NCI-H1694 treated with DMSO at 0.1 percent for 48 hours (cell line): ENCODE measurements around the gene MOCS2.

Experiments used
- DNase-seq: peaks from one replicate; lab custom pipeline; 2025; lab: John Stamatoyannopoulos, UW

MOCS2 gene

DNA sequence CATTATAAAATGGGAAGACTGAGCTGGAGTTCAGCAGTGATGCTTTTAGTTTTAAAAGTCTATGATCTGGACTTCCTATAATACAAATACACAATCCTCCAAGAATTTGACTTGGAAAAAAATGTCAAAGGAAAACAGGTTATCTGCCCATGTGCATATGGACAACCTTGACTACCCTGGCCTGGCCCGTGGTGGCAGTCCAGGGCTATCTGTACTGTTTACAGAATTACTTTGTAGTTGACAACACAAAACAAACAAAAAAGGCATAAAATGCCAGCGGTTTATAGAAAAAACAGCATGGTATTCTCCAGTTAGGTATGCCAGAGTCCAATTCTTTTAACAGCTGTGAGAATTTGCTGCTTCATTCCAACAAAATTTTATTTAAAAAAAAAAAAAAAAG lies 17.3 kb downstream of the MOCS2 start:
- no peak for DNase-seq

DNA sequence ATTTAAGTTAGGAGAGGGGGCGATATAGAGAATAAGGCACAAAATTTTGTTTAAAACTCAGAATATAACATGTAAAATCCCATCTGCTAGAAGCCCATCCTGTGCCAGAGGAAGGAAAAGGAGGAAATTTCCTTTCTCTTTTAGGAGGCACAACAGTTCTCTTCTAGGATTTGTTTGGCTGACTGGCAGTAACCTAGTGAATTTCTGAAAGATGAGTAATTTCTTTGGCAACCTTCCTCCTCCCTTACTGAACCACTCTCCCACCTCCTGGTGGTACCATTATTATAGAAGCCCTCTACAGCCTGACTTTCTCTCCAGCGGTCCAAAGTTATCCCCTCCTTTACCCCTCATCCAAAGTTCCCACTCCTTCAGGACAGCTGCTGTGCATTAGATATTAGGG lies 18.3 kb downstream of the MOCS2 start:
- DNase-seq = no peak

DNA sequence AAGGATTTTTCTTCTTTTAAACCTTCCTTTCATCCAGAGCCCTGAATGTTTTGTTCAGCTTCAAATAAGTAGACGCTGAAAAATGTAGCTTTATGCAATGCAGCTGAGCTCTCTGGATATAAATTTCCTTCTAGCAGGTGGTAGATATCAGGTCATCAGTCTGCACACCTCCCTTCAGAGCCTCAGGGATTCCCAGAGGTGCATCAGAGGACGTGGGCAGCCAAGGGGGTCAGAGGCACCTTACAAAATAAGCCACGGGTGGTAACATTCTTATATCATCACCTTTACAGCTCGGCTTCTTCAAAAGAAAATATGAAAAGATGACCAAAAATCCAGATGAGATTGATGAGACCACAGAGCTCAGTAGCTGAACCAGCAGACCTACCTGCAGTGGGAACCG lies 19.3 kb downstream of the MOCS2 start:
- no peak for DNase-seq

DNA sequence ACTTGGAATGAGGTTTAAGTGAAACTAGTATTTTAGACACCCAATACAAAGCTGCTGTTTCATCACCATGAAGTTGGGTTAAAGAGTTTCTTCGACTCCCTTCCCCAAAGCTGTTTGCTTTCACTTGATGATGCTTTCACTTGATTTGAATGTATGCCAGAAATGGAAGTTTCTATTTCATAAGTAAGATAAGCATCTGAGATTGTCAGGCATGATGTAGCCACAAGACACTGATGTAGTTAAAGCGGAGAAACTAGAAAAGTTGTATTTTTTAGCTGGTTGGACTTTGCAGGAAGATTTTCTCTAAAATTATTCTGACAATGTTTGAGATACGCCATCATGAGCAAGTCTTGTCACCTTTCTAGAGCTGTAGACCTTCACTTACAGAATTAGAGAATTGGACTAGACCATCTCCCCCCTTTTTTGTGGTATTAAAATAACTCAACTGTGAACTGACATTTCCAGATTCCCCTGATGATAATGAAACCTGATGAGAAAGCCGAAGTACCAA lies 20.0 kb downstream of the MOCS2 start:
- DNase-seq = no peak

GRCh38 chr5:53087621-53088121 lies 21.9 kb downstream of the MOCS2 start:
- no peak for DNase-seq

DNA sequence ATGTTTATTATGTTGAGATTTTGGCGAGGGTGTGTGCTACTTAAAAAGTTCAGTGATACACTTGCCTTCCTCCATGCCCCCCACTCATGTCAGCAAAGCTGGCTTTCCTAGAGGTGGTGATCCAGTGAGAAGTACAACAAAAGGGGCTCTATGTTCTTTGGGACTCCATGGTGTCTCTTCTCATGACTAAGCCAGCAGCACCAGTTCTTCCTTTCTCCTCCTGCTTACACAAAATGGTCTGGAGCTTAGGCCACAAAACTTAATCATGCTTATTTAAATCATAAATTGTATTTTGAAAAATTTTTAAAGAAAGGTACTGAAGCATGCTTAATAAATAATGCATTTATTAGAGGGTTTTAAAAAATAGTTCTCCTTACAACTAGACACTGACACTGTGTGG lies 22.4 kb downstream of the MOCS2 start:
- no peak for DNase-seq

DNA sequence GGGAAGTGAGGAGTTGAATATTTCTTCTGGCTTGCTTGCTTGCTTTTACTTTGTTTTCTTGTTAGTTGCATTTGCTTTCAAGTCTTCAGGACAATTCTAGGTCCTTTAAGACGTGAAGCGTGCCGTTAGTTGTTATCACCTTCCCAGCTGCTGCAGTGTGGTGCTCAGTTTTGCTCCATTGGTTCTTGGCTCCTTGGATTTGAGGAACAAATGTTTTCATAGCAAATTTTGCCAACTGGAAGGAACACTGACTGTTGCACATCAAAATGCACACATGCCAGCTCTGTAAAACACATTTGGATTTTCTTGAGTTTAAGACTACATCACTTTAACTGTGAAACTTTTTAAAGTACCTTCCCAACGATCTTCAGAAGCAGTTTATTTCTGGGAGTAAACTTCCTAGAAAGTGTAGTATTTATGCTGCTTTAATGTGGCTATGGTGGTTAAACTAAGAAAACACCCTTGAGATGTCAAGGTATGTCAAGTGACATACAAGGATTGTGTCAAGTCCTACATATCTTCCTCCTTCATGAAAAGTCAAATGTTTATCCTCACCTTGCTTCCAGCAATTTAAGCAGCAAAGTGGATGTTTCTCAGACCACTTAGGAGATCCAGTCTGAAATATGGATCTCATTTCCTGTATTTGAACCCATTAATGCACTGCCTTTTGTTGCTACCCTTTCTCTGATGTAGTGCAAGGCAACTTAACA lies 24.9 kb downstream of the MOCS2 start:
- DNase-seq = no peak

- no peak for DNase-seq
Observed at GRCh38 chr5:53083927-53084326, 25.6 kb downstream of the MOCS2 start.

DNA sequence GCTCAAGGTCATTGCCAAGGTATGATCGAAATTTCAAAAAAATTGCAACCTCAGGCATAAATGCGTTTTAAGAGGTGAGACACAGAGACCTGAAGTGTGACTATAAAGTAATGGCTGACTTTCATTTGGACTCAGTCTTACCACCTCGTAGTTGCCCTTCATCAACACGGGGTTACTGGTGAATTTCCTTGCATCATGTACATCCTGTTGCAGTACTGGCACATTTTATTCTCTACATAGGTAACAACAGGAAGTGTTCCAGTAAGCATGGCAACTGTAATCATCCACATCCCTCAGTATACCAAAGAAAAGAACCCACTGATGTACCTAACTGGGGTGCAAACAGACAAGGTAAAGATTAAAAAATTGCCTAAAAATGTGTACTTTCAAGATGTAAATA lies 29.3 kb downstream of the MOCS2 start:
- peak; percentile 60 for DNase-seq

DNA sequence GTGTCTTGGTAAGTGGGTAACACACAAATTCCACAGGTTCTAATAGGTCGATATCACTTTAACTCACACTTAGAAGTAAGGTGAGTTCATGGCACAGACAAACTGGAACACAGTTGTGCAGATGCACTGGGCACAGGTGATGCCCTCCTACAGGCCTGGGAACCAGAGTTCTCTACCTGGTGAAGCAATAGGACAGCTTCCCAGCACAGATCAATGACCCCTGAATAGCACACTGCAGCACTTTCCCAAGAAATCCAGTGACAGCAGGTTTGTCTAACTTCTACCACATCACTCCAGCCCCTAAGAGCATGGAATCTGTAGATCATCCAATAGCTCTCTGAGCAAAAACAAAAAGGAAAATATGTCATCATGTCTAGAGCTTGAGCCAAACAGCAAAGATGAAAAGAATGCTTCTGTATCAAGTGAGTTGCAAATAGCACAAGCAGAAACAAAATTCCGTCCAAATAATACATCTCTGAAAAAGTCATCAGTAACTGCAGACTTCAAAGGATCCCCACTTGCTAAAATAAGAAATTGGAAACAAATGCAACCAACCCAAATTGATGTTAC lies 33.5 kb downstream of the MOCS2 start:
- DNase-seq = no peak

GRCh38 chr5:53073348-53073747 lies 36.2 kb downstream of the MOCS2 start:
- DNase-seq = no peak

DNA sequence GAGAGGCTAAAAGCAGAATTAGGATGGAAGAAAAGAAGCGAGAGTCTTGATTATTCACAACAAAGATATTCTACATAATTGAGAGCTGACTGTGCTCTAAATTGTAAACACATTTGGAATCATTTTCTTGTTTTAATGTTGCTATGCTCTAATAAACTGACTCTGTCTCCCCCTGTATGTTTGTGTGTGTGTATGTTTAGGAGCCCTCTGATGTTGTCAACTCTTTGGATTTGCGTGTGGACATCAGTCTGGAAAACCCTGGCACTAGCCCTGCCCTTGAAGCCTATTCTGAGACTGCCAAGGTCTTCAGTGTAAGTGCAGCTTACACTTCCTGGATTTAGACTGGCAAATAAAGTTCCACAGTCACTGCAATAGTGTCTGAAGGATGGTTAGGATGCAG lies 37.8 kb downstream of the MOCS2 start:
- no peak for DNase-seq

DNA sequence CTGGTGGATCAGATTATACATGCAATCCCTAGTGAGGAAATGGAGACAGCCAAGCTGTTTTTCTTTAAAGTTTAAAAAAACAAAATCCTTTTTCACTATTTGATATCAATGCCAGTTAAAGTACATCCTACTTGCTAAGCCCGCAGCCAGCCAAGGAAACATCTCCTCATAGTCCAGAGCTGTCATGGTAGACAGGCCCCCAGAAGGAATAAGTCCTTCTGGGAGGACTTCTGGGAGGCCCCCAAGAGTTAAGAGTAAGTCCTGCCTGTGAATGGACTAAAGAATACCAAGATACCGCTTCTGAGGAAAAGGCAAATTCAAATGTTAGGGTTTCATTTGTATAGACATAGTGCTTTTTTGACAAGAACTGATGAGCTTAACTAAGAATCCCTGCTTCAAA lies 38.3 kb downstream of the MOCS2 start:
- DNase-seq = no peak

DNA sequence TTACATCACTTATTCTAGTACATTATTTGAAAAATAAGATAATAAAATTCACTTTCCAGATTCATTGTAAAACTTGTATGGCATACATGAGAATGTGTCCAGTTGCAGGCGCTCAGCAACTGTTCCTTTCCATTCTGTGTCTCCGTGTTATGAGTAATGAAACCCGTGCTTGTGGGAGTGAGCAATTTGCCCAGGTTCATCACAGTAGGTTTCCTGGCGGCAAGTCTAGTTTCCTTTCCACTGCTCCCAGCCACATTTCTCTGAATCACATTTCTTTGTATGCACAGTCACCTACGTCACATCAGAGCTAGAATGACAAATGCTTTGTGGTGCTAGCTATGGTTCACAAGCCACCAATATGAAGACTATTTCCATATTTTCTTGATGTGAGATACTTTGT lies 39.9 kb downstream of the MOCS2 start:
- DNase-seq = no peak

DNA sequence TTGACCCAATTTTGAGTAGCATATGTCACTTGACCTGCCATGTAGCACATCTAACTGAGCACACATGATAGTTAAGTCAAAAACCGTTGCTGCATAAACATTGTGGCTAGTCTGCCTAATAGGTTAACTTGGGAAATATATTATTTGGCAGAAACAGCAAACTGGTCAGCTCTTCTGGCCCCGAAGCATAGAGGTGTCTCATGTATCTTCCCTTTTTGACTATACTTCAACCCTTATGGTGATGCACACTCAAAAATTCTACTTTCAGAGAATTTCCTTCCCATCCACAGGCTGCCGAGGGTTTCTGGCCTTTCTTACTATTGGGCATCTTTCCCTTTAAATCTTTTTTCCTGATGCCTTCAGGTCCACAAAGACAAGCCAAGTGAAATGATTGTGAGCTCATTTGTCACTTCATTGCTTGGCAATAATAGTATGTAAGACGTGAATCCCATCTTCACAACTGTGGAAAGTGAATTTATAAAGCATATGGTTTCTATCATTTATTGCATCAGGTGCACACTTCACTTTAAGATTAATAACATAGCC lies 41.2 kb downstream of the MOCS2 start:
- DNase-seq = no peak

GRCh38 chr5:53067641-53068040 lies 41.9 kb downstream of the MOCS2 start:
- no peak for DNase-seq

GRCh38 chr5:53066088-53066487 lies 43.5 kb downstream of the MOCS2 start:
- DNase-seq = no peak

GRCh38 chr5:53063791-53064190 lies 45.8 kb downstream of the MOCS2 start:
- DNase-seq = no peak

GRCh38 chr5:53063176-53063575 lies 46.4 kb downstream of the MOCS2 start:
- DNase-seq = no peak

- no peak for DNase-seq
Observed at GRCh38 chr5:53059281-53059680, 50.3 kb downstream of the MOCS2 start.

DNA sequence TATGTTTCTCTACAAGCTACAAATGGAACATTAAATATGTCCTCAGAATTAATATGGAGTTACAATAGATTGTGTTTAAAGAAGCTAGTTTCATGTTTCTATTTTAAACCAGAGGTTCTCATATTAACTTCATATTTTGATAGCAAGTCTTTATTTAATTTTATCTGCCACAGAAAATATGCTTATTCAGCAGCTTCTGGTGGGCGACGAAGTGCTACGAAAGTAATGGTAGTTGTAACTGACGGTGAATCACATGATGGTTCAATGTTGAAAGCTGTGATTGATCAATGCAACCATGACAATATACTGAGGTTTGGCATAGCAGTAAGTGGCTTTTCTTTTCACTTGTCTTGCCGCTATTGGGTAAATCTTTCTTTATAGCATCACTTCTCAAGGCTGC lies 54.2 kb downstream of the MOCS2 start:
- DNase-seq = no peak

DNA sequence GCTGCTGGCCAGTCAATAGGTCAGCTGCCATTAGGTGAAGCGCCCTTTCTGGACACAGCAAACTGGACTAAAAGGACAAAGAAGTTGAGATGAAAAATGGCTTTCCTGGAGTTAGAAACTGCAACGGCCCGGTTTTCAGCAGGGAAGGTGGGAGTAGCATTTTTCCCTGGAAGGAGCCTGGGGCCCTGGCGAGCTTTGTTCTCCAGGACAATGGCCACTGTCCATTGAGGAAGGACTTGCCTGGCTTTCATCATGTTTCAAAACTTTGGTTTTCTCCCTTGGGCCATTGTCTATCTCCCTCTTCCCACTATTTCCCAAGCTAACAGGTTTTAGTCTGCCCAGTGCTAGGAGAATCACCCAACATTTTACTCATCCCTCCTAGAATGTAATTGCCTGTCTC lies 56.2 kb downstream of the MOCS2 start:
- no peak for DNase-seq

DNA sequence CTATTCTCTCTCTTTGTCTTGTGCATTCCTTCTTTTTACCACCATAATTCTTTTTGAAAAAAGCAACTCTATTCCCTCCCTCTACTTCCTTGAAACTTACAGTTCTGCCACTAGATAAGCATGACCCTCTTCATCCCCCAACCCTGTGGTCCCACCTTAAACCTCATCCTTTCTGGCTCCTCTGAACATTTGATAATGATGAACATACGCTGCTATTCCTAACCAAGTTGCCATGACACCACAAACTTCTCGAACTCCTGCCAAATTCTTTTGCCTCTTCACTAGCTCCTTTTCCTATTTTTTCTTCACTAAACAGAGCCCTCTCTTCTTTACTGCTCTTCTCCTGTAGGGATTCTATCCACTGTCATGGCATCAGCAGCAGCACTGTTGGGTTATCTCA lies 57.1 kb downstream of the MOCS2 start:
- DNase-seq = no peak

- DNase-seq = no peak
Observed at GRCh38 chr5:53048248-53048647, 61.3 kb downstream of the MOCS2 start.
